IPS-18a (cell line): ENCODE measurements around the gene THAP7.

Experiments used
- H3K27ac ChIP-seq: one replicate; pipeline ENCODE4 v1.5.1; 2013; ENCODE audit warnings: low read length
- H3K27me3 ChIP-seq: one replicate; pipeline ENCODE4 v1.6.1; 2013; ENCODE audit warnings: mild to moderate bottlenecking, low read length; ENCODE audit not compliant: control insufficient read depth, insufficient read depth
- H3K36me3 ChIP-seq: one replicate; pipeline ENCODE4 v1.6.1; 2013; ENCODE audit warnings: low read depth, low read length; ENCODE audit not compliant: control insufficient read depth
- H3K4me1 ChIP-seq: one replicate; pipeline ENCODE4 v1.6.1; 2013; ENCODE audit warnings: low read depth, low read length; ENCODE audit not compliant: control insufficient read depth
- H3K4me3 ChIP-seq: one replicate; pipeline ENCODE4 v1.5.1; 2013; ENCODE audit warnings: low read length
- H3K9ac ChIP-seq: one replicate; pipeline ENCODE4 v1.6.1; 2013; ENCODE audit warnings: mild to moderate bottlenecking, low read length, moderate library complexity
- H3K9me3 ChIP-seq: one replicate; pipeline ENCODE4 v1.6.1; 2013; ENCODE audit warnings: low read depth, low read length; ENCODE audit not compliant: control insufficient read depth

THAP7 gene

GRCh38 chr22:21030032-21030431 is 28.1 kb upstream of the THAP7 start:
- Histone ChIP-seq H3K9ac (no peak overlapping the region), H3K27me3 (peaks cover 39% of the 10 kb centered on the region), H3K9me3 (no peaks in the 10 kb centered on the region), H3K4me3 (no peak overlapping the region), H3K36me3 (no peaks in the 10 kb centered on the region), H3K4me1 (no peaks in the 10 kb centered on the region), H3K27ac (no peak overlapping the region)

GRCh38 chr22:21029486-21030025 is 27.6 kb upstream of the THAP7 start:
- Histone ChIP-seq H3K9ac (no peak overlapping the region), H3K27me3 (peaks cover 39% of the 10 kb centered on the region), H3K9me3 (no peaks in the 10 kb centered on the region), H3K4me1 (no peaks in the 10 kb centered on the region), H3K4me3 (no peak overlapping the region), H3K36me3 (no peaks in the 10 kb centered on the region), H3K27ac (no peak overlapping the region)

GRCh38 chr22:21028277-21029251 is 26.6 kb upstream of the THAP7 start:
- Histone ChIP-seq H3K27me3 (peaks cover 34% of the 10 kb centered on the region), H3K36me3 (no peaks in the 10 kb centered on the region), H3K4me1 (no peaks in the 10 kb centered on the region), H3K27ac (no peak overlapping the region), H3K4me3 (no peak overlapping the region), H3K9ac (no peak overlapping the region), H3K9me3 (no peaks in the 10 kb centered on the region)

- Histone ChIP-seq H3K4me3 (no peak overlapping the region), H3K36me3 (no peaks in the 10 kb centered on the region), H3K9ac (no peak overlapping the region), H3K9me3 (no peaks in the 10 kb centered on the region), H3K4me1 (no peaks in the 10 kb centered on the region), H3K27me3 (peaks cover 19% of the 10 kb centered on the region), H3K27ac (no peak overlapping the region)
Measured at GRCh38 chr22:21026783-21027692, 25.1 kb upstream of the THAP7 start.

GRCh38 chr22:21025763-21026755 is 24.1 kb upstream of the THAP7 start:
- H3K27ac ChIP-seq: no peak overlapping the region
- H3K9ac ChIP-seq: no peak overlapping the region
- no peak overlapping the region for H3K4me3 ChIP-seq
- H3K4me1 ChIP-seq: no peaks in the 10 kb centered on the region
- H3K36me3 ChIP-seq: no peaks in the 10 kb centered on the region
- H3K9me3 ChIP-seq: no peaks in the 10 kb centered on the region
- H3K27me3 ChIP-seq: peaks cover 9% of the 10 kb centered on the region

- Histone ChIP-seq H3K9ac (no peak overlapping the region), H3K4me3 (no peak overlapping the region), H3K27me3 (peaks cover 1% of the 10 kb centered on the region), H3K27ac (no peak overlapping the region), H3K36me3 (no peaks in the 10 kb centered on the region), H3K9me3 (no peaks in the 10 kb centered on the region), H3K4me1 (no peaks in the 10 kb centered on the region)
Measured at GRCh38 chr22:21025266-21025665, 23.3 kb upstream of the THAP7 start.

GRCh38 chr22:21022955-21023614 is 21.2 kb upstream of the THAP7 start:
- Histone ChIP-seq H3K9me3 (no peaks in the 10 kb centered on the region), H3K27me3 (no peaks in the 10 kb centered on the region), H3K4me3 (no peak overlapping the region), H3K9ac (no peak overlapping the region), H3K4me1 (no peaks in the 10 kb centered on the region), H3K27ac (no peak overlapping the region), H3K36me3 (no peaks in the 10 kb centered on the region)

GRCh38 chr22:21022507-21022906 is 20.6 kb upstream of the THAP7 start:
- Histone ChIP-seq H3K9me3 (no peaks in the 10 kb centered on the region), H3K4me3 (no peak overlapping the region), H3K9ac (no peak overlapping the region), H3K27me3 (no peaks in the 10 kb centered on the region), H3K36me3 (no peaks in the 10 kb centered on the region), H3K4me1 (no peaks in the 10 kb centered on the region), H3K27ac (no peak overlapping the region)

- H3K27ac ChIP-seq: no peak overlapping the region
- H3K4me1 ChIP-seq: no peaks in the 10 kb centered on the region
- H3K4me3 ChIP-seq: no peak overlapping the region
- H3K9me3 ChIP-seq: no peaks in the 10 kb centered on the region
- H3K27me3 ChIP-seq: no peaks in the 10 kb centered on the region
- H3K9ac ChIP-seq: no peak overlapping the region
- no peaks in the 10 kb centered on the region for H3K36me3 ChIP-seq
Measured at GRCh38 chr22:21020802-21021429, 19.0 kb upstream of the THAP7 start.

GRCh38 chr22:21018314-21018713 is 16.4 kb upstream of the THAP7 start:
- peaks cover 11% of the 10 kb centered on the region for H3K4me1 ChIP-seq
- no peaks in the 10 kb centered on the region for H3K36me3 ChIP-seq
- H3K4me3 ChIP-seq: no peak overlapping the region
- H3K27ac ChIP-seq: no peak overlapping the region
- no peak overlapping the region for H3K9ac ChIP-seq
- H3K27me3 ChIP-seq: peaks cover 4% of the 10 kb centered on the region
- H3K9me3 ChIP-seq: no peaks in the 10 kb centered on the region
